HEK293T (cell line): Measurements from ENCODE around the gene CSK.

Experiments
- ELF4 ChIP-seq: fragments of 450-650 bp; IDR thresholded peaks from 2 replicates; pipeline ENCODE4 v1.6.1; 2017; ENCODE audit warnings: antibody characterized with exemption
- FOXA1 ChIP-seq: fragments of 450-650 bp; IDR thresholded peaks from 2 replicates; pipeline ENCODE4 v1.6.1; 2016; ENCODE audit warnings: mild to moderate bottlenecking
- FOXK2 ChIP-seq: fragments of 450-650 bp; IDR thresholded peaks from 2 replicates; pipeline ENCODE4 v1.6.1; 2016; ENCODE audit warnings: mild to moderate bottlenecking
- FOXM1 ChIP-seq: fragments of 450-650 bp; IDR thresholded peaks from 2 replicates; pipeline ENCODE4 v1.6.1; 2017; ENCODE audit warnings: mild to moderate bottlenecking, borderline replicate concordance

DNA sequence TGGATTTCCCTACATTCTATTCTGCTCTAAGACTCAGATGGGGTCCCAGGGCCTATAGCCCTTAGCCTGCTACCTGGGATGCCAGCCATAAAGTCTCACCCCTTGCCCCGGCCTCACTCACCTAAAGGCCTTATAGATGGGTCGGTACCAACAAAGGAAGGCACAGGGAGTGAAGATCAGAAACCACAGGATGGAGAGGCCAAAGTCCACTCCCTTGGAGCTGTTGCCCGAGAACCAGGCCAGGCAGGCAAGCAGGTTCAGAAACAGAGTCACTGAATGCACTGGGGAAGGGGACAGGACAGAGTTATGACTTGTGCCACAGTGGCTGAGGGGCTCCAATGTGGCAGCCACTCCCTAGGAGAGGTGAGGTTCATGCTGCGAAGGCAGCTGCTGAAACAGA is 68.5 kb downstream of the CSK start:
- TF ChIP-seq FOXM1 (no peak), FOXK2 (no peak), FOXA1 (no peak), ELF4 (no peak)
